B cell (primary cell): ENCODE measurements around the gene FTO.

ENCODE experiments used
- EZH2 ChIP-seq: IDR thresholded peaks from 2 replicates; pipeline ENCODE4 v1.6.1; 2012; ENCODE audit warnings: borderline replicate concordance, low read depth, mild to moderate bottlenecking, moderate library complexity, low read length; ENCODE audit not compliant: insufficient read depth, poor library complexity, severe bottlenecking
- TF ChIP-seq, protein P1 (sequence below): fragments of 200-600 bp; IDR thresholded peaks from one replicate; pipeline ENCODE4 v1.8.0; 2022; ENCODE audit warnings: antibody characterized with exemption, mild to moderate bottlenecking

DNA sequence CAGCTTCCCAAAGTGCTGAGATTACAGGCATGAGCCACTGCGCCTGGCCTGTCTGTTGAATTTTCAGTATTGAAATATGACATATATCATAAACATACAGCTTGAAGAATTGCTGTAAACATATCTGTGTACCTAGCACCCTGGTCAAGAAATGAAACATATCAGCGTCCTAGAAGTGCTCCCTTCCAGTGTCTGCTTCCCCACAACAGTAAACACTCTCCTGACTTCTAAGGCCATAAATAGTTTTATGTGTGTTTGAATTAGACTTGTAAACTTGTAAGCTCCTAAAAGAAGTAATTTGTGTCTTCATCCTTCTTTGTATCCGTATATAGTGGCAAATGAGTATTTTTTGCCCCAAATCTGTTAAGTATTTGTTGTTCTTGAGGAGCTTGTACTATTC, 132.2 kb downstream of the FTO start:
- TF ChIP-seq, protein P1, sequence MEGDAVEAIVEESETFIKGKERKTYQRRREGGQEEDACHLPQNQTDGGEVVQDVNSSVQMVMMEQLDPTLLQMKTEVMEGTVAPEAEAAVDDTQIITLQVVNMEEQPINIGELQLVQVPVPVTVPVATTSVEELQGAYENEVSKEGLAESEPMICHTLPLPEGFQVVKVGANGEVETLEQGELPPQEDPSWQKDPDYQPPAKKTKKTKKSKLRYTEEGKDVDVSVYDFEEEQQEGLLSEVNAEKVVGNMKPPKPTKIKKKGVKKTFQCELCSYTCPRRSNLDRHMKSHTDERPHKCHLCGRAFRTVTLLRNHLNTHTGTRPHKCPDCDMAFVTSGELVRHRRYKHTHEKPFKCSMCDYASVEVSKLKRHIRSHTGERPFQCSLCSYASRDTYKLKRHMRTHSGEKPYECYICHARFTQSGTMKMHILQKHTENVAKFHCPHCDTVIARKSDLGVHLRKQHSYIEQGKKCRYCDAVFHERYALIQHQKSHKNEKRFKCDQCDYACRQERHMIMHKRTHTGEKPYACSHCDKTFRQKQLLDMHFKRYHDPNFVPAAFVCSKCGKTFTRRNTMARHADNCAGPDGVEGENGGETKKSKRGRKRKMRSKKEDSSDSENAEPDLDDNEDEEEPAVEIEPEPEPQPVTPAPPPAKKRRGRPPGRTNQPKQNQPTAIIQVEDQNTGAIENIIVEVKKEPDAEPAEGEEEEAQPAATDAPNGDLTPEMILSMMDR = no peak
- no peak for TF ChIP-seq EZH2
